Measurements from ENCODE around the gene LDB3.

The LDB3 gene

DNA sequence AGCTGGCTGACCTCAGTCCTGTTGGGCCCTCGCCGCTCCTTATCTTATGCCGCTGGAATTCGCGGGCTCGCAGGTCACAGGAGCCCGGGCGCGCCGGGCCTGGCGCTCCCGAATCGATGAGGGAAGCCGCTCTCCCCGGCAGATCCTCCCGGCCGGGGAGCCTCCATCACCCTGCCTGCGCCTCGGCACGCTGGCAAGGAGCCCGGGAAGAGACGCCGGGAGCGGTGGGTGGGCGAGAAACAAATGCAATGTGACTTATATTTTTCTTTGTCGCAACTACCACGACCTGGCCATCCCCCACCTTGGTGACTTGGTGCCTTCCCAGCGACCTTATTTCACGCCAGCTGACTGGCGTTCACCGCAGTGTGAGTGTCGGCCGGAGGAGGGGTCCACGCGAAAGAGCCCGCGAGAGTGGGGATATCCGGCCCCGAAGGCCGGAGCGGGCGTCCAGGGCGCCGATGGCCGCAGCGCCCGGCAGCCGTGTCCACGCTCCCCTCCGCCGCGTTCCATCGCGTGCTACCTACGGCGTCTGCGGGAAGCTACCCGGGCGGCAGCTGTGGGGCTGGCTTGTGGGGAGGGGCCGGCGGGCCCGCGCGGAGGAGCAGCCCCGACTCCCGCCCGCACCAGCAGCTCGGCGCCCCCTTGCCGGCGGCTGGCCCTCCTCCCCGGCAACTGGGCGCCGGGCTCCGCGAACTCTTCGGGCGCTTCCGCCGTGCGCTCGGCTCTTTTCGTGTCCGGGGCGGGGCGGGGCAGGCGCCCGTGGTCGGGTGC is 87.6 kb downstream of the LDB3 start:
- Histone ChIP-seq H3K79me2 (ENCODE audit: low read length) (peaks cover 17% of the 10 kb centered on the region), H3K4me1 (ENCODE audit: low read length) (peaks cover 19% of the 10 kb centered on the region), H3F3A (ENCODE audit: insufficient read depth, low read length) (peaks cover 5% of the 10 kb centered on the region; the same call in 1 of the 2 replicates), H3K4me3 (ENCODE audit: low read length) (peak overlapping the region; percentile 91), H3K9me3 (replicated peaks; ENCODE audit: insufficient read depth, low read length) (no peaks in the 10 kb centered on the region), H3K9me2 (replicated peaks; ENCODE audit: insufficient read depth, low read length) (no peaks in the 10 kb centered on the region), H3K36me3 (replicated peaks; ENCODE audit: insufficient read depth, low read length) (no peaks in the 10 kb centered on the region), H3K4me2 (ENCODE audit: low read depth, low read length) (peak overlapping the region; percentile 96), H4K20me1 (ENCODE audit: insufficient read depth, low read length) (no peaks in the 10 kb centered on the region), H2AFZ (ENCODE audit: low read length) (peak overlapping the region; percentile 99), H3K27me3 (replicated peaks; ENCODE audit: insufficient read depth, low read length) (no peaks in the 10 kb centered on the region; the same call in none of the 2 replicates), H3K27ac (ENCODE audit: low read length) (no peak overlapping the region), H3K9ac (ENCODE audit: low read length) (peak overlapping the region; percentile 72; the same call in 1 of the 2 replicates)
- peak; percentile 89 for DNase-seq
- TF ChIP-seq, protein P1, sequence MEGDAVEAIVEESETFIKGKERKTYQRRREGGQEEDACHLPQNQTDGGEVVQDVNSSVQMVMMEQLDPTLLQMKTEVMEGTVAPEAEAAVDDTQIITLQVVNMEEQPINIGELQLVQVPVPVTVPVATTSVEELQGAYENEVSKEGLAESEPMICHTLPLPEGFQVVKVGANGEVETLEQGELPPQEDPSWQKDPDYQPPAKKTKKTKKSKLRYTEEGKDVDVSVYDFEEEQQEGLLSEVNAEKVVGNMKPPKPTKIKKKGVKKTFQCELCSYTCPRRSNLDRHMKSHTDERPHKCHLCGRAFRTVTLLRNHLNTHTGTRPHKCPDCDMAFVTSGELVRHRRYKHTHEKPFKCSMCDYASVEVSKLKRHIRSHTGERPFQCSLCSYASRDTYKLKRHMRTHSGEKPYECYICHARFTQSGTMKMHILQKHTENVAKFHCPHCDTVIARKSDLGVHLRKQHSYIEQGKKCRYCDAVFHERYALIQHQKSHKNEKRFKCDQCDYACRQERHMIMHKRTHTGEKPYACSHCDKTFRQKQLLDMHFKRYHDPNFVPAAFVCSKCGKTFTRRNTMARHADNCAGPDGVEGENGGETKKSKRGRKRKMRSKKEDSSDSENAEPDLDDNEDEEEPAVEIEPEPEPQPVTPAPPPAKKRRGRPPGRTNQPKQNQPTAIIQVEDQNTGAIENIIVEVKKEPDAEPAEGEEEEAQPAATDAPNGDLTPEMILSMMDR (IDR thresholded peaks at IDR 0.05; ENCODE audit: low read length): no peak
- no peak for TF ChIP-seq EZH2phosphoT487 (IDR thresholded peaks at IDR 0.05; ENCODE audit: low read length)
- no peak for TF ChIP-seq EZH2 (optimal IDR thresholded peaks at IDR 0.05; ENCODE audit: low read depth, low read length)

DNA sequence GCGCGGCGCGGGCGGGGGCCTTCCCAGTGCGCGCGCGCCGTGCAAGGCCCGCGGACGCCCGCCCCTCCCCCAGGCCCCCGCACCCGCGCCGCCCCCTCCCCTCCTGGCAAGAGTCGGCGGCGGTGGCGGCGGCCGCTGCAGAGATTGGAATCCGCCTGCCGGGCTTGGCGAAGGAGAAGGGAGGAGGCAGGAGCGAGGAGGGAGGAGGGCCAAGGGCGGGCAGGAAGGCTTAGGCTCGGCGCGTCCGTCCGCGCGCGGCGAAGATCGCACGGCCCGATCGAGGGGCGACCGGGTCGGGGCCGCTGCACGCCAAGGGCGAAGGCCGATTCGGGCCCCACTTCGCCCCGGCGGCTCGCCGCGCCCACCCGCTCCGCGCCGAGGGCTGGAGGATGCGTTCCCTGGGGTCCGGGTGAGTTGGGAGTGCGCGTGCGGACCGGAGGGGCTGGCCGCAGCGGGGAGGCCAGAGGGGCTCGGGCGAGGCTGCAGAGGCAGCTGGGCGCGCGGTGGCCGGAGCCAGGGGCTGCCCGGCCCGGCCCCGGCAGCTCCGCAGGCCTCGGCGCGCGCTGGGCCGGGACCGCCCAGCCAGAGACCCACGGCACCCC is 88.3 kb downstream of the LDB3 start, which contains the start of gene BMPR1A:
Gene BMPR1A (plus strand): TSS at position 109 of the 602 bp plus-strand sequence. CDS start 119,400 bp downstream, outside the sequence.
- no peaks in the 10 kb centered on the region for H4K20me1 ChIP-seq (ENCODE audit: insufficient read depth, low read length)
- peaks cover 19% of the 10 kb centered on the region for H3K4me1 ChIP-seq (ENCODE audit: low read length)
- no peak for TF ChIP-seq EZH2 (optimal IDR thresholded peaks at IDR 0.05; ENCODE audit: low read depth, low read length)
- TF ChIP-seq EZH2phosphoT487 (IDR thresholded peaks at IDR 0.05; ENCODE audit: low read length): no peak
- TF ChIP-seq, protein P1 (IDR thresholded peaks at IDR 0.05; ENCODE audit: low read length): no peak
- H3K4me3 ChIP-seq (ENCODE audit: low read length): peak within 1 kb of the TSS; percentile 91
- no peaks in the 10 kb centered on the region for H3K9me2 ChIP-seq (replicated peaks; ENCODE audit: insufficient read depth, low read length)
- H3K79me2 ChIP-seq (ENCODE audit: low read length): peaks cover 17% of the 10 kb centered on the region
- no peaks in the 10 kb centered on the region; the same call in none of the 2 replicates for H3K27me3 ChIP-seq (replicated peaks; ENCODE audit: insufficient read depth, low read length)
- H3K27ac ChIP-seq (ENCODE audit: low read length): no peak within 1 kb of the TSS
- H3F3A ChIP-seq (ENCODE audit: insufficient read depth, low read length): peaks cover 5% of the 10 kb centered on the region; the same call in 1 of the 2 replicates
- H3K4me2 ChIP-seq (ENCODE audit: low read depth, low read length): peak within 1 kb of the TSS; percentile 96
- no peaks in the 10 kb centered on the region for H3K9me3 ChIP-seq (replicated peaks; ENCODE audit: insufficient read depth, low read length)
- no peak for DNase-seq
- H3K9ac ChIP-seq (ENCODE audit: low read length): peak within 1 kb of the TSS; percentile 72
- H2AFZ ChIP-seq (ENCODE audit: low read length): peak within 1 kb of the TSS; percentile 99
- H3K36me3 ChIP-seq (replicated peaks; ENCODE audit: insufficient read depth, low read length): no peaks in the 10 kb centered on the region

DNA sequence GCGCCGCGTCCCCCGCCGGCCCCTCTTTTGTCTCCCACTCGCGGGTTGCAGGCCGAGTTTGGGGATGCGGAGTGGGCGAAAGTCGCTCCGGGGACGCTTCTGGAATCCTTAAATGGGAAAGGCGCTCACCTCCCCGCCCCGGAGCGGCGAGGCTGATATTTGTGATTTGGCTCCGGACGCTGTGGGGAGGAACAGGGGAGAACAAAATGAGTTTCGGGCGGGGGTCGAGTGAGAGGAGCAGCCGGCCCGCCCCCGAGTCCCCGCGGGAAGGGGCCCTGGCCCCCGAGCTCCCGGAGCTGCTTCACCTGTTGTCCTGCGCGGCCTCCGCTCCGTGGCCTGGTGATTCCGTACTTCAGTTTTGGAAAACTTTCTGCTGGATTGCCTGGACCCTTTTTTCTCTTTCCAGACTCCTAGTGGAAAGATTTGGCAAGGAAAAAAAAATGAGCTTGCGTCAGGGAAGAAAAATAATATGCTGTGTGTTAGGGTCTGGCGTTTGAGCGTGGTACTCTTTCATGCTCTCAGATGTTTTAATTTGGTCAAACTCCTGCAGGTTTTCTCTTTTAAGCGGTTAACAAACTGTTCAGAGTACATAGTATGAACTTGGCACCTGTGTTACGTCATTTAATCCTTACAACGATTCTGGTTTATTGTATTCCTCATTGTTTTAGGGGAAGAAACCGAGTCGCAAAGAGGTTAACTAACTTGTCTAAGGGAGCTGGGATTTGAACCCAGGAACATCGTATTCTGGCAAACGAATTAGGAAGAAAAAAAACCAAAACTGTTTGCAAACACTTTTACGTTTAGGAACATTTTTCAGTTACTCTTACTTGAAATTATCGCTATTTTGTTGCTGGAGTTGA is 89.0 kb downstream of the LDB3 start:
- Histone ChIP-seq H3K9me2 (replicated peaks; ENCODE audit: insufficient read depth, low read length) (no peaks in the 10 kb centered on the region), H3K9me3 (replicated peaks; ENCODE audit: insufficient read depth, low read length) (no peaks in the 10 kb centered on the region), H4K20me1 (ENCODE audit: insufficient read depth, low read length) (no peaks in the 10 kb centered on the region), H3K27ac (ENCODE audit: low read length) (no peak overlapping the region), H3K27me3 (replicated peaks; ENCODE audit: insufficient read depth, low read length) (no peaks in the 10 kb centered on the region; the same call in none of the 2 replicates), H3K79me2 (ENCODE audit: low read length) (peaks cover 17% of the 10 kb centered on the region), H3K36me3 (replicated peaks; ENCODE audit: insufficient read depth, low read length) (no peaks in the 10 kb centered on the region), H2AFZ (ENCODE audit: low read length) (0 out of 2 replicates have a peak overlapping the region, but pooled peaks have one; percentile 56), H3K4me3 (ENCODE audit: low read length) (peak overlapping the region; percentile 75), H3K9ac (ENCODE audit: low read length) (peak overlapping the region; percentile 56), H3K4me2 (ENCODE audit: low read depth, low read length) (peak overlapping the region; percentile 91), H3F3A (ENCODE audit: insufficient read depth, low read length) (peaks cover 5% of the 10 kb centered on the region; the same call in 1 of the 2 replicates), H3K4me1 (ENCODE audit: low read length) (peaks cover 17% of the 10 kb centered on the region)
- no peak for DNase-seq
- TF ChIP-seq EZH2 (optimal IDR thresholded peaks at IDR 0.05; ENCODE audit: low read depth, low read length) (no peak), EZH2phosphoT487 (IDR thresholded peaks at IDR 0.05; ENCODE audit: low read length) (no peak)
- TF ChIP-seq, protein P1 (IDR thresholded peaks at IDR 0.05; ENCODE audit: low read length): no peak
